ENCODE measurements around the gene GHDC.
A peak's percentile ranks its signal among the peaks of the same experiment; 100 is the strongest.

The GHDC gene

DNA sequence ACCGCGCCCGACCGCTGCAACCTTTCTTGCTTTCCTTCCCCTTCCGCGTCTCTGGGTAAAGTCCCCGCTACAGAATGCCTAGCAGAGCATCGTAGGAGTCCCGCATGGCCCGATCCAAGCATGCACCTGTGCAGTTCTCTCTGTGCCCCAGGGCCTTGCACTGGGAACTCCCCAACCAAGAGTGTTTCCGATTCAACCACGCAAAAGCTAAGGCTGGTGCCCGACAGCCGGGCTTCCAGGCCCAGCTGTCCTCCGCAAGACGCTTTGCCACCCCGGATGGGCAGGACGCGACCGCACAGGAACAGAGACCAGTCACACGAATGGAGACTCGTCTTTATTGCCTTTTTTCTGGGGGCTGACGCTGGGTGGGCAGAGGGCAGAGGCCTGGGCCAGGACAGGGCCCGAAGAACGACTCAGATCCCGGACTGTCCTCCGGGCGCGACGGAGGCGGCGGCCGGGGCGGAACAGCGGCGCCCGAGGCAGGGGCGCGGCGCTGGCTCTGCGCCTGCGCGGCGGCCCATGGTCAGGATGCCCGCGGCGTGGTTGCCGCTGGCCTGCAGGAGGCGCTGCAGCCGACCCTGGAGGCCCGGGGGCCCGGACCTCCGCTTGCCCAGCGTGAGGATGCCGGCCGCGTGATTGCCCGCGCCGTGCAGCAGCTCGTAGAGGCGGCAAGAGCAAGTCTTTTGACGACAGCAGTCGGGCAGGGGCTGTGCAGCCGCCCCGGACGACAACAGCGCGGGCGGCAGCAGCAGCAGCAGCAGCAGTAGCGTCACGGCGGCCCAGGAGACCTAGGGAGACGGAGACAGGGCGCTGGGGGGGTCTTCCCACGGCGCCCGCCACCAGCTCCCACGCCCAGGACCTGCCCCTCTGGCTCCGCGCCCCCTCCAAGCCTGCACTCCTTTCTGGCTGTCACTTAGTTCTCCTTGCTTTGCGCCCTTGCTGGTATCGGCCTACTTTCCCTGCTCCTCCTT lies 10.3 kb downstream of the GHDC start:
- no peak for FAIRE-seq
- DNase-seq (ENCODE audit: insufficient read length, low spot score): no peak
- no peak for TF ChIP-seq POLR2A (IDR thresholded peaks at IDR 0.05; ENCODE audit: low read depth, low read length)

DNA sequence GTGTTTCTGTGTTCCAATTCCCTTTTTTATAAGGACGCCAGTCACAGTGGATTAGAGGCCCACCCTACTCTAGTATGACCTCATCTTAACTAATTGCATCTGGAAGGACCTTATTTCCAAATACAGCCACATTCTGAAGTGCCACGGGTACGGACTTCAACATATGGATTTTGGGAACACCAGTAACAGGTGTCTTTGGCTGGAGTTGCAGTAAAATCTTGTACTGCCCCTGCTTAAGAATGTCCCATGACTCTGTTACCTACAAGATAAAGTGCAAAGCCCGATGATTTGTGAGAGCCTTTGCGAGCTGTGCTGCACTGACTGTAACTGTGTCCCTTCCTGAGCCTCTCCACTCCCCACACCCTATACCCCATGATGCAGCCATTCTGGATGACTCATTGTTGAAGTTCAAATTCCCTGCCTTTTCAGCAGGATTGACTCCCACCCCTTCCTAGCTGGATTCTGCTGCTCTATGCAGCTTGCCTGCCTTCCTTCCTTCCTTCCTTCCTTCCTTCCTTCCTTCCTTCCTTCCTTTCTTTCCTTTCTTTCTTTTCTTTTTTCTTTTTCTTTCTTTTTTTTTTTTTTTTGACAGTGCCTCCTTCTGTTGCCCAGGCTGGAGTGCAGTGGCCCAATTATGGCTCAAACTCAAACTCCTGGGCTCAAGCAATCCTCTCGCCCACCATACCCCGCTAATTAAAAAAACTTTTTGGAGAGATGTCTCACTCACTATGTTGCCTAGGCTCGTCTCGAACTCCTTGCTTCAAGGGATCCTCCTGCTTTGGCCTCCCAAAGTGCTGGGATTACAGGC lies 11.2 kb downstream of the GHDC start:
- FAIRE-seq (no peak), DNase-seq (ENCODE audit: insufficient read length, low spot score) (peak; percentile 89)
- no peak for TF ChIP-seq POLR2A (IDR thresholded peaks at IDR 0.05; ENCODE audit: low read depth, low read length)

DNA sequence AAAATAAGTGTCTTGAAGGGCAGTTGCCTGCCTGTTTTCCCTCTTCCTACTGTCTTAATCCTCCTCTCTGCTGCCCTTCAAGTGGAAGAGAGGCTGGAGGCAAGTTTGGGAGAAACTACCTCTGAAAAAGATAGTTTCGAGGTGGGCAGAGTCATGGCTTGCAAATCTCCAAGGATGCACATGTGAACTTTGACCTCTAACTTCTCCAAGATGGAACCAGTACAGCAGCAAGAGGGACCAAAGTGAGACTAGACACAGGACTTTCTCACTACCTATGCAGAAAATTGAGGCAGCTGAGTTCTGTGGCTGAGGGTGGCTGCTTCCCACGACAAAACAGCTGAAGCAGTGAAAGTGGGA lies 12.5 kb downstream of the GHDC start:
- no peak for TF ChIP-seq POLR2A (IDR thresholded peaks at IDR 0.05; ENCODE audit: low read depth, low read length)
- FAIRE-seq (no peak), DNase-seq (ENCODE audit: insufficient read length, low spot score) (no peak)

DNA sequence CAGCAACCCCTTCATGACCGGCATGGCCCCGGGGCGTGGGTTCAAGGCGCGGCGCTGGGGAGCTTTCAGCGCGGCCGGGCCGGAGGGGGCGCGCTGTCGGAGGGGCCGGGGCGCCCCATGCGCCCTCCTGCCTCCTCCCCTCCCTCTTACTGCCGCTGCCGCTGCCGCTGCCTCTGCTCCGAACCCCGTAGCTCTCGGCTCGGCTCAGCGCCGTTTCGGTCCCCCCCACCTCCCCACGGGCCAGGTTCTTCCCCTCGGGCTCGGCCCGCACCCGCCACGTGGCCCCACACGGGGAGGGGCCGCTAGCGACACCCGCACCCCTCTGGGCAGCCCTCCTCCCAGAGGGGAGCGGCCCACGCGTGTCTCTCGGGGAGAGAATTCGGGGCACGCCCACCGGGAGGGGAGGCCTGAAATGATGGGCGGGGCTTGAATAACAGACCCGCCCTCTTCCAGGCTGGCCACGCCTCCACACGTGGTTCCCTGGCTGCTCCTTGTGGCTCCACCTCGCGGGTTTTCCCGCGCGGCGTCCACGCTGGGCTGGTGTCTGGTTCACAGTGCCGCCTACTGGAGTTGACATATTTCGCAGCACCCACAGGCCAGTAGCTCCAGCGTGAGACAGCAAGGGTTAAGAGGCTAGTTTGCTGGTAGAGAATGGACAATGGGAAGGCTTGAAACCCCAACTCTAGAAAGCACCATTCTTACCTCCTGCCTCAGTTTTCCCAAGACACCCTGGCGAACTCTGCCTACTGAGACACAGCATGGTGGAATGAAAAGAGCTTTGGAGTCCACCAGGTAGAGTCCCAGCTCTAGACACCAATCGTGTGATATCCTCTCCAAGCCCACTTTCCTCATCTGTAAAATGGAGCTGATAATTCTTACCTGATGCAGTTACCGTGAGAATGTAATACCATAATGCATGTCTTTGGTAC lies 13.1 kb downstream of the GHDC start, which contains the start of gene KCNH4:
KCNH4 (minus strand) TSS at position 221 of the 929 bp plus-strand sequence; CDS start at position 24, 197 bp downstream.
- DNase-seq (ENCODE audit: insufficient read length, low spot score) (peak; percentile 38), FAIRE-seq (no peak)
- no peak for TF ChIP-seq POLR2A (IDR thresholded peaks at IDR 0.05; ENCODE audit: low read depth, low read length)

DNA sequence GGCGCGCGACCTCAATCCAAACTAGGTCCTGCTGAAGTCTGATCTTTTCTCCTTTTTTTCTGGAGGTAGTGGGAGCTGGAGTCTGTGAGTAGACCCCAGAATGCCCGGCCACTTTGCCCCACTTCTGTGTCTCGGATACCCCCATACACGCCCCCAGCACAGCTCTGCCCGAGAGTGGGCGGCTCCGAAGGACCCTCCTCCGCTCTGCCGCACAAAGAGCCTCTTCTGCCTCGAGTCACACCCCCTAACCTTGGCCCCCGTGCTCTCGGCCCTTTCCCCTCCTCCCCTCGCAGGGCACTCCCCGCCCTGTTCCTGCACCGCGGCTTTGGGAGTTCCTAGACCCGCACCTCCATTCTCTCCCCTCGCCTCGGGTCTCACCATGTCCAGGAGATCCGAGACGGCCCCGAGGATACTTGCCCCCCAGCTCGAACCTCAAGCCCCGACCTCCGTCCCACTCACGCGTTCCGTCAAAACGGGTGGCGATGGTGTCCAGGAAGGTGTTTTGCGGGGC lies 13.8 kb downstream of the GHDC start:
- DNase-seq (ENCODE audit: insufficient read length, low spot score): no peak

DNA sequence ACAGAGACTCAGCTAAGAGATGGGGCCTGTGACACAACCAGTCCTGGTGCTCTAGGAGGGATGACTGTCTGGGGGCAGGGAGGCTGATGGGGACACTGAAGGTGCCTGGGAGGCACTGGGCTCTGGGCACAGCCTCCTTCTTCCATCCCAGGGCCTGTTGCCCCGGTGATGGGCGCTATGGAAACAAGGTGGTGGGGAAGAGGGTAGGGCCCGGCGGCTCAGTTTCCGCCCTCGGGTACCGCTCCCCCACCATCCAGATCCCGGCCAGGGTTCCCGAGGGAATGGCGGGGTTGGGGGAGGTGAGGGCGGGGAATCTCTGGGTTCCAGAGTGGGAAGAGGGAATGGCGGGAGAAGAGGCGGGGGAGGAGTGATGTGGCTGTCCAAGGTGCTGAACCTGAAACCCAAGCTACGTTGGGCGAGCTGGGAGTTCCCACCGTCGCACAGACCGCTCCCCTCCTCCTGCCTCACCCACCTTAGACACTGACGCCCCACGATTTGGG lies 14.3 kb downstream of the GHDC start:
- TF ChIP-seq POLR2A (IDR thresholded peaks at IDR 0.05; ENCODE audit: low read depth, low read length): no peak
- no peak for FAIRE-seq
- no peak for DNase-seq (ENCODE audit: insufficient read length, low spot score)

More for the DNA sequence above, 13.8 kb downstream of the GHDC start:
- TF ChIP-seq POLR2A (IDR thresholded peaks at IDR 0.05; ENCODE audit: low read depth, low read length): no peak
- FAIRE-seq: no peak

DNA sequence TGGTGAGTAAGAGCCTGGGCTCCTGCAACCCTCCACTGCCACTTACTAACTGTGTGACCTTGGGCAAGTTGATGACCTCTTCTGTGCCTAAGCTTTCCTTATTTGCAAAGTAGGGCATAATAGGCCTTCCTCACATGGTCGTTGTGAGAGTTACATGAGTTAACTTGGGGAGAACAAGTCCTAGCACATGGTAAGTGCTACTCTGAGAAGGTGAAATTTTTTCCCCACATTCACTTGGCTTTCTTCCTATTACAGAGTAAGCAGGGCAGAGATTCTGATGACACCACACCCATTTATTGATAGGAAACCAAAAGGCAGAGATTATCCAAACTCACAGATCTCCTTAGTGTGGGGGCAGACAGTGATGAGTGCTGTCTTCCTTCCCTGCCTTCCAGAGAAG lies 15.0 kb downstream of the GHDC start:
- TF ChIP-seq POLR2A (IDR thresholded peaks at IDR 0.05; ENCODE audit: low read depth, low read length): no peak
- DNase-seq (ENCODE audit: insufficient read length, low spot score): no peak
- no peak for FAIRE-seq

DNA sequence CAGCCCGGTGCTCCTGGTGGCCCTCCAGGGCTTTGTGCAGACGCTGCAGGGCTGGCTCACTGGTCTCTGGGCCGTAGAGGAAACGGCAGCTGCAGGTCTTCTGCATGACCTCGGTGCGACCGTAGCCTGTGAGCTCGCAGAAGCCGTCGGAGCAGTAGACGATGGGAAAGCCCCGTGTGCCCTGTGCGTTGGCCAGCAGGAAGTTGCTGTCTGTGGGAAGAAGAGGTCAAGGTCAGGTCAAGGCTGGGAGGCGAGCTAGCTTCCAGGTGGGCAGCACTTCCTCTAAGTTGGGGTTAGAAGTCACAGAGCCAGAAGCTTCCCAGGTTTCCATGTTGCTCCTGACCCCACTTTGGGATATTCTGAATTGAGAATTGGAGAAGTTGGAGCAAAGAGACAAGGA lies 15.5 kb downstream of the GHDC start:
- TF ChIP-seq POLR2A (IDR thresholded peaks at IDR 0.05; ENCODE audit: low read depth, low read length): no peak
- DNase-seq (ENCODE audit: insufficient read length, low spot score) (no peak), FAIRE-seq (no peak)

DNA sequence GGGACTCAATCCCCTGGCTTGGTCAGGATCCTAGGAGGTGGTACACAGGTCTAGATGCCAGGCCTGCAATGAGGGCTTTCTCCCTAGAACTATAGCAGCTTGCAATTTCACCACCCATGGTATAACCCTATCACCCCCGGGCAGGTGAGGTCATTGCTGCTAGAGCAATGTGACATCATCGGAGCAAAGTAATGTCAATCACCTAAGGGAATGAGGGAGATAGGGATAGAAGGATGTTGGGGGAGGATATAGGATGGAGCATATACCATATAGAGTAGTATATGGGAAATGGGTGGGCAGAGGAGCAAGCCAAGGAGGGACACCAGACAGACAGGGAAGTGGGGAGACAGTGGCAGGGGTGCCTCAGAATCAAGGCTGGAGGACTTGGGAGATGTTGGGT lies 16.6 kb downstream of the GHDC start:
- no peak for DNase-seq (ENCODE audit: insufficient read length, low spot score)
- FAIRE-seq: no peak
- no peak for TF ChIP-seq POLR2A (IDR thresholded peaks at IDR 0.05; ENCODE audit: low read depth, low read length)

DNA sequence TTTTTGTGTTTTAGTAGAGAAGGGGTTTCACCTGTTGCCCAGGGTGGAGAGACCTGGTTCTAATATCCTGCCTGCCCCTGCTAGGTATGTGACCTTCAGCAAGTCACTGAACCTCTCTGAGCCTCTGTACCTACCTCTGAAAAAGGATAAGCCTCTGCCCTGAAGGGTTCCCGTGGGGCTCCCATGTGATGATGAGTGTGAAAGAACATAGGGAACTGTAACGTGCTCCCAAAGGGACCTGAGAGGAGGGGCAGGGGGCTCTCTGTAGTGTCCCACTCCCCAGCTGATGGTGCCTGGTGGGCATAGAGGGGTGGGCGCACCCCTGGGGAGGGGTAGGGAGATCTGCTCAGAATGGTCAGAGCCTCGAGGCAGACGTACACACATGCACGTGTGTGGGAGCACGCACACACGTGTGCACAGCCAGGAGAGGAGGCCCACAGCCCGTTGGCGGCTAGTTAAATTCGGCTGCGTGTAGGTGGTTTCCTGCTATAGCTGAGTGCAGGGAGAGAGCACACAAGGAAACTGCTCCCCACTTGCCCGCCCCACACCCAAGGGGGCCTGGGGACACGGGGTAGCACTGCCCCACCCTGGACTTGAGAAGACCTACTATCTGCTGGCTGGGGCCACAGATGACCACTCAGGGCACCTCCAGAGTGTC lies 20.0 kb downstream of the GHDC start:
- no peak for TF ChIP-seq POLR2A (IDR thresholded peaks at IDR 0.05; ENCODE audit: low read depth, low read length)
- FAIRE-seq (no peak), DNase-seq (ENCODE audit: insufficient read length, low spot score) (no peak)

DNA sequence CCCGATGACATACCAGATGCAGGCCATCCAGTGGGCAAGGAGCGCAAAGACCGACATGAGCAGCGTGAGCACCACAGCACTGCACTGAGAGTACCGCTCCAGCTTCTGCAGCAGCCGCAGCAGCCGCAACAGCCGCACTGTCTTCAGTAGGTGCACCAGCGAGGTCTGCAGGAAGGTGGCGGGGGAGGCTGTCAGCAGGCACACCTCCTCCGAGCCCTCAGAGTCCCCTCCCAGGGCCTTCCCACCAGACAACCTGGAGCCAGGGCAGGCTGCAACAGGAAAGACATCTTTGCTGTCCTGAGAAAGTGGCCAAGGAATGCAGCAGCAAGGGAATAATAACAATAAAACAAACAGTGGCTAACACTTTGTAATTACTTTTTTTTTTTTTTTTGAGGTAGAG lies 22.5 kb downstream of the GHDC start:
- FAIRE-seq: no peak
- DNase-seq (ENCODE audit: insufficient read length, low spot score): no peak
- TF ChIP-seq POLR2A (IDR thresholded peaks at IDR 0.05; ENCODE audit: low read depth, low read length): no peak

DNA sequence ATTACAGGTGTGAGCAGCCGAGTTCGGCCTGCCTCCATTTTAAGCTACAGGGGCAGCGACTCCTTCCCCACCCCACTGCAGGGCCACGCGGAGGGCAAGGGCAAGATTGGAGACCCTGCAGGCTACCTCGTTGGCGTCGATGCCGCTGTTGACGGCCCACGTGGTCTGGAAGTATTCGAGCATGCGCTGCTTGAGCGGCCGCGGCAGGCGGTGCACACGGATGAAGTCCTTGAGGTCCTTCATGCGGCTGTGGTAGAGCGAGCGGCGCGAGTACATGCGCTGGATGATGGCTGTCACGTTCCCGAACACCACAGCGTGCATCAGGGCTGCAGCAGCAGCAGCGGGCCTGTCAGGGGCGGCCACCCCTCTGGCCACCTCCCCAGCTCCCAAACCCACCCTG lies 24.9 kb downstream of the GHDC start:
- TF ChIP-seq POLR2A (IDR thresholded peaks at IDR 0.05; ENCODE audit: low read depth, low read length): no peak
- FAIRE-seq: no peak
- DNase-seq (ENCODE audit: insufficient read length, low spot score): no peak

DNA sequence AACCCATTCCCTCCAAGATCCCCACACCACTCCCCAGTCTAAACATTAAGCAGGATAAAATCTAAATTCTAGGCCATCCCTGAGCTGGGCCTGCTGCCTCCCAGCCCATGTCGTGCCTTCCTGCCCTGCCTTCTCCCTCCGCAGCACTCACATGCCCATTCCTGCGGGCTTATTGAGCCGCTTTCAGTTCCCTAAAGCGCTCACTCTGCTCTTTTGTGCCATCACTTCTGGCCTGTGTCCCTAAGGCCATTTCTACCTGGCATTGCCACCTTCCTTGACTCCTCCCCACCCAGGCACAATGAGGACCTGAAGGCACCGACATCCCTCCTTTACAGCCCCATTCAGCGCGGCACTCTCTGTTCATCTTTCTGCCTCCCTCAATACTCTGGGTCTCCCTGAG lies 26.5 kb downstream of the GHDC start:
- TF ChIP-seq POLR2A (IDR thresholded peaks at IDR 0.05; ENCODE audit: low read depth, low read length): no peak
- DNase-seq (ENCODE audit: insufficient read length, low spot score) (no peak), FAIRE-seq (no peak)
